Gastrocnemius medialis (tissue), 4 donors: ENCODE measurements around the gene AGAP3.

Experiments used
- CTCF ChIP-seq, 5 experiments: fragments of 450-650 bp in 3 of 5; fragments of 200-600 bp in 2 of 5; sonication (generic) in 2 of 5; IDR thresholded peaks in 4 of 5; conservative IDR thresholded peaks in 1 of 5; 1 replicate in 4 of 5; 2 replicates in 1 of 5; pipeline ENCODE4 v1.5.1; 2016 to 2019; ENCODE audit warnings: antibody characterized with exemption in 5 of 5, mild to moderate bottlenecking in 3 of 5, moderate library complexity in 3 of 5
- POLR2A ChIP-seq, 2 donors: fragments of 450-650 bp; IDR thresholded peaks; one replicate each; pipeline ENCODE4 v1.6.1; 2017; ENCODE audit warnings: antibody characterized with exemption in 2 of 2, mild to moderate bottlenecking in 2 of 2, moderate library complexity in 2 of 2

- TF ChIP-seq CTCF (IDR thresholded peaks at IDR 0.05 in 4 of 5, conservative IDR thresholded peaks at IDR 0.05 in 1 of 5) = no peak
- TF ChIP-seq POLR2A (IDR thresholded peaks at IDR 0.05) = no peak
Measured at GRCh38 chr7:151188252-151188542, 101.9 kb downstream of the AGAP3 start.
